ENCODE results near the gene C1QTNF1.

The C1QTNF1 gene

DNA sequence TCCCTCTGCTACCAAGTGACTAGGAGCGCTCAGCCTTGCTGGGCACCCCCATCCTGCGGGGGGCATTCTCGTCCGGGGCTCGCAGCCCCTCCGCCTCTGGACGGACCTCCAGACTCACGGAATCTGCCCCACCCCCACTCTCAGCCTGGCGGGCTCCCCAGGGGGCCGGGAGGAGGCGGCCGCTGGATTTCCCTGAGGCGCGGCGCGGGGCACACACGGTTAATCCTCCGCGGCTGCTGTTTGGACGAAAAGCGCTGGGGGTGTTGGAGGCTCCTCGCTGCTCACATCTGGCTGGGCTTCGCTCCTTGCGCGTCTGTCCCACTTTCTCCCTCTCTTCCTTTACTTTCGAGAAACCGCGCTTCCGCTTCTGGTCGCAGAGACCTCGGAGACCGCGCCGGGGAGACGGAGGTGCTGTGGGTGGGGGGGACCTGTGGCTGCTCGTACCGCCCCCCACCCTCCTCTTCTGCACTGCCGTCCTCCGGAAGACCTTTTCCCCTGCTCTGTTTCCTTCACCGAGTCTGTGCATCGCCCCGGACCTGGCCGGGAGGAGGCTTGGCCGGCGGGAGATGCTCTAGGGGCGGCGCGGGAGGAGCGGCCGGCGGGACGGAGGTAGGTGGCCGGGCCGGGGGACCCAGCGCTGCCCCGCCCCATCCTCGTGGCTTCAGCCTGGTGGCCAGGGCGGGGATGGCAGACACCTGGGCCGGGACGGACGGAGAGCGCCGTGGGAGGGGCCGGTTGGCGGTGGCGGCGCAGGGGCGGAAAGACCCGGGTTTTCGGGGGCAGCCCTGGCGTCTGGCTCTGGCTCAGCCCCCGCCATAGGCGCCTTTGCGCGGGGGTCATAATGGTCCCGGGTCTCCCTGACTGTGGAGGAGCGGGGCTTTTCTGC is at the start of gene C1QTNF1:
TSS of gene C1QTNF1 (plus strand) at position 284 of the 886 bp plus-strand sequence. CDS start 19,800 bp downstream, outside the sequence.
- DNase-seq = no peak

- no peak for DNase-seq
Observed at GRCh38 chr17:78974635-78975591, 49.1 kb upstream of the C1QTNF1 start.

DNA sequence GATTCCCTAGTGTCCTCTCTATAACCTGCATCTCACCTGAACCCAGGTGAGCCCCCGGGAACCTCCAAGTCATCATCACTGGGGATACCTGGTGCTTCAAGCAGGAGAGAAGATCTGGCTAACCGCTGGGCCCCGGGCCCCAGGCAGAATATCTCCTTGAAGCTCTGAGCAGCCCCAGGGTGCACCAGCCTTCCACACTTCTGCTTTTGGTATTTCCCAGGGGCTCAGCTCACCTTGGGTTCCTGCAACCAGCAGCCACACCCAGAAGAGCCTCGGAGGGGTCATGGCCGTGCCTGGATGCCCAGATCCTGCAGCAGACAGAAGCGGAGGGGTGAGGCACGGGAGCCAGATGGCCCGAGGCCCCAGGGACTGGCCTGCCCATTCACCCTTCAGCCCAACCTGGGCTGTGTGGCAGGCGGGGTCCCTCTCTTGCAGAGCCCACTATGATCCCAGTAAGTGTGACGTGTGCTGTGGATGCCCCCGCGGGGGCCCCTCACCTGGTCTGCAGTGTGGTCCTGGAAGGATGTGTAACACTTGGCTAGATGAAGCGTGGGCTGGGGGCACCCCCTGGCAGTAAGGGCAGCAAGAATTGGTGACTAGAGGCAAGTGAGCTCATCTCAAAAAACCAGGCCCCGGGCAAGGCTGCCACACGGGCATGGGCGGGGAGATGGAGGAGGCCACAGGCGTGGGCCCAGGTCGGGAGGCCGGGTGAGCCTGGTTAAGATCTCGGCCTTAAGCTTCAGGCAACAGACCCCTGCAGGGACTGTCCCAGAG is 46.9 kb upstream of the C1QTNF1 start:
- no peak for DNase-seq

DNA sequence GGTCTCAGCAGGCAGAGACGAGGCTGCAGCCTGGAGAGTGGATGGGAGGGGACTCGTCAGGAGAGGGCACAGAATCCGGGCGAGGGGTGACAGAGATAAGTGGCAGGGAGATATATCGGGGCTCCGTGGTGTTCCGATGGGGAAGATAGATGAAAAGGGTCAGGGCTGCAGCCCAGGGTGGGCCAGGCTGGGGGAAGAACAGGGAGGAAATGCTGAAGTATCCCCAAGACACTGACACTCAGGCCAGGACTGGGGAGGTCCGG is 46.4 kb upstream of the C1QTNF1 start:
- no peak for DNase-seq

DNA sequence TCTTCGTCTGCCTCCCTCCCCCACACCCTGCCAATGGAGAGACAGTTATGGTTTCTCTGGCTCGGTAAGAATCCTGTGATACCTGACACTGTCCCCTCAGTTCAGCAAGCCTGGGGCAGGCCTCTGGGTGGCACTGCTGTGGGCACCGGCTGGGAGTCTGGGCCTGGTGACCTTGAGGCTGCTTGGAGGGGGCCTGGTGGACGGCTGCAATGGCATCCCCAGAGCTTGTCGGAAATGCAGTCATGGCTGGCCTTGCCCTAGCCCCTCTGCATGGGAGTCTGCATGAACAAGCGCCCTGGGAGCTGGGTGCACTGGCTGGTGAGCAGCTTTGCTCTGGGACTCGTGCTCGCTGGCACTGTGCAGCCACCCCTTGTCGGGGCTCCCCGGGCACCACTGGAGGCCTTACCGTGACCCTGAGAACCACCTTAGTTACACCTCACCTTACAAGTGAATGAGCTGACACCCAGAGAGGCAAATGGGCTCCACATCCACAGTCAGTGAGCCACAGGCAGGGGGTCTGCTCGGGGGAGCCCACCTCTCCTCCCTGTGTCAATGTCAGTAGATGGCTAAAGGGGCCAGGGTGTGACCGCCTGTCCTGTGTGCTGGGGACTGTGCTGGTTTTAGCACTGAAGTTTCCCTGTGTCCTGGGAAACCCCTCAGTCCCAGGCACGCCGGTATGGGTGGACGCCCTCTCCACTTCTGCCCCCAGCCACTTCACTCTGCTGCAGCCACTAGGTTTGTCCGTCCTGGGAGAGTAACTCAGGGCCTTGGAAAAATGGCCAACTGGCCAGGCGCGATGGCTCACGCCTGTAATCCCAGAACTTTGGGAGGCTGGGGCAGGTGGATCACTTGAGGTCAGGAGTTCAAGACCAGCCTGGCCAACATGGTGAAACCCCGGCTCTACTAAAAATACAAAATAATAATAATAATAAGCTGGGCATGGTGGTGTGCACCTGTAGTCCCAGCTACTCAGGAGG is 45.7 kb upstream of the C1QTNF1 start:
- DNase-seq = no peak

DNA sequence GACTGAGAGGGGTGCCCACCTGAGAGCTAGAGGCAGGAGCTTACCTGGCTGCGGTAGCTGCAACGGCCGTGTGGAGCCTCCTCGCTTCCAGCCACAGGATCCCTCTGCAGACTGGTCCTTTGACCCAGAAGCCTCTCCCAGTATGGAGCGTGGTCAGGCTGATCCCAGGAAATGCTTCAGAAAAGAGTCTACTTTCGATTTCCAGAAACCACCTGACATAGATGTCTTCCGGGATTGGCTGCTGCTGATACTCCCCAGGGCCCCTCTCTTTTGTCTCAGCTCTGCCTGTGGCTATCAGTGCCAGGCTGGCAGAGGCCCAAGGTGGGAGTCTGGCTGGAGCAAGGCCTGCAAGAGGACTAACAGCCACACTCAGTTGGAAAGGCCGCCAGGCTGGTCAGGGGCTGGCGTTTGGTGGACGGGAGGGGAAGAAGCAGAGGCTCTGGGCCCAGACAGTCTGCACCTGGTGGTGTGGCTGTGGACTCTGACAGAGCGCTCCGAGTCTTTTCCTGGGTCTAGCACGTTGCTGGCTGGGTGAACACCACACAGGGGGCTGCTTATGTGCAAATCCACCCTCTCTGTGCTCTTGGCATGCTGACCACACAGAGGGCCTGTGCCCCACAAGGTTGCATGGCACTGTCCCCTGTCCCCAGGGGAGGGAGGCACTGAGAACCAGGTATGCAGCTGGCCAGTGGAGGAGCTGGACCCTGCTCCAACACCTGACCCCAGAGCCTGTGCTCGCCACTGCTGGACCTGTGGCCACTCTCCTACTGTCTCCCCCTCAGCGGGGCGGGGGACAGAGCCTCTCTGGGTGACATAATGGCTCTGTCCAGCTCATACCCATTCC is 44.0 kb upstream of the C1QTNF1 start, which contains the start of gene LGALS3BP:
TSS of gene LGALS3BP (minus strand) at position 144 of the 844 bp plus-strand sequence. CDS start 2,732 bp downstream, outside the sequence.
- no peak for DNase-seq

DNA sequence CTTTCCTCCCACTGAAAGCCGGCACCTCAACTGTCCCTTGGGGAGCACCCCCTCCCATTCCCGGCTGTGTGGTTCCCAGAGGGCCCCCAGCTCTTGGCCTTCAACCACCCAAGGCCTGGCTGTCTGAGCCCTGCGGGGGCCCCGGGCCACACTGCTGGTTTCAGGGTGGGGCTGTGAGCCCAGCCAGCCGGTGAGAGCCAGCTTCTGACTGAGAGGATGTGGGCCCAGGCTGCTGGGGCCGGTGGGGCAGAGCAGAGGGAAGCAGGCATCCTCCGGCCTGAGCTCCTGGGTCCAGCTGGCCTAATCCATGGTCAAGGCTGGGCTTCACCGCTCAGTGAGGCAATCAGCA is 43.4 kb upstream of the C1QTNF1 start:
- DNase-seq = no peak

GRCh38 chr17:78981010-78981888 is 42.7 kb upstream of the C1QTNF1 start:
- no peak for DNase-seq

GRCh38 chr17:78985395-78985794 is 38.6 kb upstream of the C1QTNF1 start:
- no peak for DNase-seq

GRCh38 chr17:78986048-78986648 is 37.8 kb upstream of the C1QTNF1 start:
- no peak for DNase-seq

DNA sequence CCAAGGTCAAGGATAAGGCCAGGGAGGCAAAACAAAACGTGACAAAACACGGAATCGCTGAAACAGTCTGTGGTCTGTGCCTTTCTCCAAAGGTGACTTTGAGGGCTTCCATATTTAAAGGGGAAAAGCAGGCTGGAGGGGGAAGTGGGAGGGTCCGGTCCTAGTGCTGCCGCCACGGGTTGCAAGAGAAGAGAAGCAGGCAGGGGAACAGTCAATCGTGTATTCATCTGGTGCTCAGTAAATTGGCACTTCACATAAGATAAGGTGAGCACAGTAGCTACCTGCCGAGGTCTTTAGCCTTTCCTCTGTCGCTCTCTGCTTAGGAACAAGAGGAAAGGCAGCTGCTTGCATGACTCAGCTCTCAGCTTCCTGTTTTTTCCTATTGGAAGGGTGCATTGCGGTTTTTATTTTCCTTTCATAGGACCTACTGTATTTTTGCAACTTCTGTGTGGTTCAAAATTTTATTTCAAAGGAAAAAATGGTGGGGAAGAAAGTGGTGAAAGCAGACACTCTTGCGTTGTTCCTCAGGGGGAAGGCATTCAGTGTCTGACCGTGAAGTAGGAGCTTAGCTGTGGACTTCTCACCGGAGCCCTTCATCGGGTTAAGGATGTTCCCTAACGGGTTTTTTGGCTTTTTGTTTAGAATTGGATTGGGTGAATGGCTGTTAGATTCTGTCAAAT is 37.2 kb upstream of the C1QTNF1 start:
- no peak for DNase-seq

DNA sequence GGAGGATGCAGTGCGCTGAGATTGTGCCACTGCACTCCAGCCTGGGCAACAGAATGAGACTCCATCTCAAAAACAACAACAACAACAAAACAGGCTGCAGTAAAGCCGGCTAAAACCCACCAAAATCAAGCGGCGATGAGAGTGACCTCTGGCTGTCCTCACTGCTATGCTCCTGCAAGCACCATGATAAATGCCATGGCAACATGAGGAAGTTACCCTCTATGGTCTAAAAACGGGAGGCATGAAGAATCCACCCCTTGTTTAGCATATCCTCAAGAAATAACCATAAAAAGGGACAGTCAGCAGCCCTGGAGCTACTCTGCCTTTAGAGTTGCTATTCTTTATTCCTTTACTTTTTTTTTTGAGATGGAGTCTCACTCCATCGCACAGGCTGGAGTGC is 35.8 kb upstream of the C1QTNF1 start:
- no peak for DNase-seq

DNA sequence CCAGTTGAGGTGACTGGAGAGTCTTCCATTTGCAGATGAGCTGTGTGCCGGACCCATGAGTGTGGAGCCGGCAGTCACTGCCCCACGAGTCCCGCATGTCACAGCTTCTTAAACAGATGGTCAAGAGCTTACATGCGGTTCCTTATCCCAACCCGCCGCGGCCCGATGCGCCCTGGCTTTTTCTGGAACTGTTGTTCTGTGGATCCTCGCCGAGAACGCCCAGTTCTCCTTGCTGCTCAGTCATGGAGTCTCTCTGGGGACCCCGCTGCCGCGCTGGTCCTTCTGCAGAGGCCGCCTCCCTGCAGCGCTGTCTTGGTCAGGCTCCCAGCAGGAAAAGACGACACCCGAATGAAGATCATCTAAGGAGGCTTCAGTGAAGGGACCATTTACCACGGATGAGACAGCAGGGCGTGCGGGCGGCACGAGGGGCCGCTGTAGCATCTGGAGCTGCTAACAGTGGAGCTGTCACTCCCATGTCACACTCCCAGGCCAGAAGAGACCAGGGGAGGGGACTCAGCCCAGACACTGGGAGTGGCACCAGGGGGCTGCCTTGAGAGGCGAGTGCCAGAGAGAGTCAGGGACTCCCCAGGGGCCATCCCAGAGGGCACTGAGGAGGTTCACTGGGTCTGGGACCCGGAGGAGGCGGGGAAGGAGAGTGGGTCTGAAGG is 33.5 kb upstream of the C1QTNF1 start:
- DNase-seq = no peak

DNA sequence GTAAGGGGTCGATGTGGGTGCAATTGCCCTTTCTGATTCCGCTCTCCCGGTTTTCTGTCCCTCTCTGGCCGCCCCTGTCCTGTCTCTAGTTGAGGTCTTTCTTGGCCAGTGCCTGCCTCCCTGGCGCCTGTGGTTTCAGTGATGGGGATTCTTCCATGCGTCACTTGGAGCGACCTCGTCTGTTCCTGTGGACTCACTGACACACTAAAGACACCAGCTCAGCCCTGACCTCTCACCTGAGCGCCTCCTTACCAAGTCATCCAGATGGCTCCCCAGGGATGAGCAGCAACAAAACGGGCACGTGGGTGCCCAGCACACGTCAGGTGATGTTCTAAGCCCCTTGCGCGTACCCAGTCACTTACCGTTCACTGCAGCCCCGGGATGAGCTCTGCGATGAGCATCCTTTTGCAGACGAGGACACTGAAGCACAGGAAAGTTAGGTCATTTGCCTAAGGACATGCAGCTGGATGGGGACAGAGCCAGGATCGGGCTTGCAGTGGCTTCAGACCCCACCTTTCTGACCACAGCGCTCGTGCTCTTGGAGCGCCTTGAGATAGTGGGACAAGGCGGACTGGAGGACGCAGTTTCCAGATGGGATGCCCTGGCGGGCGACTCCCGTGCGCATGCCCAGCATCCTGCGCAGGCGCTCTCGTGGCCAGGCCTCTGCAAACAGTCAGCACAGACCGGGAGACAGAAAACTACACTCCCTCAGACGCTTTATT is 32.8 kb upstream of the C1QTNF1 start:
- no peak for DNase-seq

GRCh38 chr17:78991906-78992532 is 31.9 kb upstream of the C1QTNF1 start:
- DNase-seq = no peak

DNA sequence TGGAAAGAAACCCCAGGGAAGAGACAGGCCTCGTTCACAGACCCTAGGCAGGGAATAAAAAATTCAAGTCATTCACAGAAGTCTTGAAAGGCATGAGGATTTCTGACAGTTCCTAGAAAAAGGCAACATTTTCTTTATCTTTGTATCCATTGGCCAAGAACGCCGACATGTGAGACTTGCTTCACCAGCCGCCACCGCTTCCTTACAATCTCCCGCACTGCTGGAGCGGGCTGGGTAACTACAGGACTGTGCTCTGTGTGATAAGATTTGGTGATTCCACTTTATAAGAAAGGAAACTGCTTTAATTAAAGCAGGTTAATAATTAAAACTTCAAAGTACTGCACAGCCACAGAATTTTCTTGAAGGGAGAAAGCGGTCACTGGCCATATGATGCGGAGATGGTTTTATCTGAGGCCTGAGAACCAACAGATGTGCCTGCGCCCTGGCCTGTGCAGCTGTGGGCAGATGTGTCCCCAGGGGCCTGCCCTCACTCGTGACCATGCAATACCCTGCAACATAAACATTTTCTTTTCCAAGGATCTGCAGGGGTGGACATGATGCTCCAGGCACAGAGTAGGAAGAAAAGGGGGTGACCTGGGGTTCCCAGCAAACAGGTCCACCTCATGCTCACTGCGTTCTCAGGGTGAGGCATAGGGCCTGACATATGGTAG is 31.3 kb upstream of the C1QTNF1 start:
- DNase-seq = no peak
